Right forelimb (tissue), 1 donor: ENCODE results near the gene KIAA0753.

ENCODE experiments used
- DNase-seq: peaks from one replicate; pipeline ENCODE4 v3.0.0-alpha.2; 2018

Gene KIAA0753

DNA sequence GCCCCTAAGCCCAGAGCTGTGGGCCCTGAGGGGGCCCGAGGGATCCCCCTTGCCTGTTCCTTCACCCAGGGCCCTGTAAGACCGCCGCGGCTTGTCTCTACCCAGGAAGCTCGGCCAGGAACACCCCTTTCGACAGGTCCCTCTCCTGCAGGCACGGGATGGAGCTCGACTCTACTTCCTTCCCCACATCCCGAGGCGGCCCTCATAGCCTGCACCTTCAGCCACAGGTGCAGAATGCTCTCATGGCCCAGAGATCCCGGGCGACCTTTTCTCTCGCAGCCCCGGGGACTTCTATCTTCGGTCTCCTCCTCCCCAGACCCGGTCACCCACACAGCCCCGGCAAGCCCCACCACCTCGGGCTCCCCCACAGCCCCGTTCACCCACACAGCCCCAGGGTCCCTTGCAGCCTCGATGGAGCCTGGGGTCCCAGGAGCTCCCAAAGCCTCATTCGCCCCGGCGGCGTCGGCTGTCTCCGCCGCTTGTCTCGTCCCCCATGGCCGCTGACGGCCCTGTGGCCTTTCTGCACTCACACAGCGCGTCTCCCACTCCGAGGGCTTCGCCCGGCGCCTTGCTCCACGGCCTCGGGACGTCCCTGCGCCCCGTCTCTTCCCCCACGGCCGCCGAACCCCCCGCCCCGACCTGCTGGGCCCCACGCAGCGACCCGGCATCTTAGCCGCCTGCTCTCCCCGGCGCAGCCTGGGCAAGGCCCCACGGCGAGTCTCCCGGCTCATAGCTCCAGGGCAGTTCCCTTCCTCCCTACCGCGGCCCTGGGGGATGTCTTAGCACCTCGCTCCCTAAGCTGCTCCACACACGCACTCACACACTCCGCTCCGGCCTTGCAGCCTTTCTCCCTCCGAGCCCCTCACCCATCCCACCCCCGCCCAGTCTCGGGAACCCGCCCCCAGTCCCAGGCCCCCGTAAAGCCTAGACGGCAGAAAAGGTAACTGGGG, 650 bp downstream of the KIAA0753 start:
- no peak for DNase-seq

DNA sequence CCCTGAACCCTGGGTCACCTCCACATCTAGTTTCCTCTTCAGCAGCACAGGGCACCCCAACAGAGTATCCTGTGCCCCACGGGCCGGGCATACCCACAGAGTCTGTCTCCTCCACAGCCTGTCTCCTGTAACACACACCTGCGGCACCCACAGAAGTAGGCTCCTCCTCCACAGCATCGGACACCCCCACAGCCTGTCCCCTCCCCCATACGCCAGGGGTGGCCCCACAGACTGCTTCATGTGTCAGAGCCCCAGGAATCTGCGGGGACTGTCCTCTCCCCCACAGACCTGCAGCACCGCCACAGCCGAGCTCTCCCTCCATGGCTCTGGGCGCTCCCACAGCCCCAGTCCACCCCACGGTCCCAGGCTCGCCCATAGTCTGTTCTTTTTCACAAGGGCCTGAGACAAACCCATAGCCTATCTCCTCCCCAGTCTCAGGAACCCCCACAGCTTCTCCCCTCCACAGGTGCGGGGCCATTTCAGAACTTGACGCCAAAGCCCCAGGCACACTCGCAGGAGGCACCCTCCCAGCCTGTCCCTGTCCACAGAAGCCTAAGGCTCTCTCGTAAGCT, 1.4 kb downstream of the KIAA0753 start:
- no peak for DNase-seq

DNA sequence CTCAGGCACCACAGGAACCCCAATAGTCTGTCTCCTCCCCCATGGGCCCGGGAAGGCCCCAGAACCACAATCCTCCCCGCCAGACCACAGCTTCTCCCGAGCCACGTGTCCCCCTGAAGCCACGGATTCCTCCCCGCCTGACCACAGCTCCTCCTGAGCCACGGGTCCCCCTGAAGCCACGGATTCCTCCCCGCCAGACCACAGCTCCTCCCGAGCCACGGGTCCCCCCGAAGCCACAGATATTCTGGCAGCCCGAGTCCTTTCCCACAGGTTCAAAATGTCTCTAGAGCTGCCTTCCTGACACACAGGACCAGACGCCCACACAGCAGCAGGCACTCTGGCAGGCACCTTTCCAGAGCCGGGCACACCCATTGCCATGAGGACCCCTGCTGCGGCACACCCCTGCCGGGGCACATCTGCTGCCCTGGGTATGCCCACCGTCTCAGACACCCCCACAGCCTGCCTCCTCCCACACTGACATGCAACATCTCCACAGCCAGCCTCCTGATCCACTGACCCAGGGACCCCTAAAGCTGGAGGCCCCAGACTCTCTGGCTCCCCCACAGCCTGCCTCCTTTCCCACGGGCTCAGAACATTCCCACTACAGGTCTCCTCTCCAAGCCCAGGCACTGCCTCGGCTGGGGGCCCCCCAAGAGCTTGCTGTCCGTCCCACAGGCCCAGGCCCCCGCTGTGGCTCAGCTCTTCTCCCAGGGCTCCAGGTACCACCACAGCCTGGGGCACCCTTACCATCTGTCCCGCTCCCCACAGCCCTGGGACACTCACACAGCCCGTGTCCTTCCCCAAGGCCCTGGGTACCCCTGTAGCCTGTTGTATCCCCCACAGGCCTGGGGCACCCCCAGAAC, 2.2 kb downstream of the KIAA0753 start:
- DNase-seq: no peak

DNA sequence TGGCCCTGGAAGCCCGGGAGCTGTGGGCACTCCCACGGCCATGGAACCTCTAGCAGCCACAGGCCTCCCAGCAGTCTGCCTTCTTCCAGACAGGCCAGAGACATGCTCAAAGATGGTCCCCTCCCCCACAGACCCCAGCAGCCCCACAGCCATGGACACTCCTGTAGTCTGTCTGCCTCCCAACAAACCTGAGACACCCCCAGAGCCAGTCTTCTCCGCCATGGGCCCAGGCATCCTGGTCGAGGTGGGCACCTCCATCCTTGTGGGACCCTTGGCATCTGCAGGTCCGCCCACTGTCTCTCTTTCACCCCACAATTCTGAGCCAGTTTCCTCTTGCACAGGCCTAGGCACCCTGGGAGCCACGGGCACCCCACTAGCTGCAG, 3.1 kb downstream of the KIAA0753 start:
- no peak for DNase-seq

DNA sequence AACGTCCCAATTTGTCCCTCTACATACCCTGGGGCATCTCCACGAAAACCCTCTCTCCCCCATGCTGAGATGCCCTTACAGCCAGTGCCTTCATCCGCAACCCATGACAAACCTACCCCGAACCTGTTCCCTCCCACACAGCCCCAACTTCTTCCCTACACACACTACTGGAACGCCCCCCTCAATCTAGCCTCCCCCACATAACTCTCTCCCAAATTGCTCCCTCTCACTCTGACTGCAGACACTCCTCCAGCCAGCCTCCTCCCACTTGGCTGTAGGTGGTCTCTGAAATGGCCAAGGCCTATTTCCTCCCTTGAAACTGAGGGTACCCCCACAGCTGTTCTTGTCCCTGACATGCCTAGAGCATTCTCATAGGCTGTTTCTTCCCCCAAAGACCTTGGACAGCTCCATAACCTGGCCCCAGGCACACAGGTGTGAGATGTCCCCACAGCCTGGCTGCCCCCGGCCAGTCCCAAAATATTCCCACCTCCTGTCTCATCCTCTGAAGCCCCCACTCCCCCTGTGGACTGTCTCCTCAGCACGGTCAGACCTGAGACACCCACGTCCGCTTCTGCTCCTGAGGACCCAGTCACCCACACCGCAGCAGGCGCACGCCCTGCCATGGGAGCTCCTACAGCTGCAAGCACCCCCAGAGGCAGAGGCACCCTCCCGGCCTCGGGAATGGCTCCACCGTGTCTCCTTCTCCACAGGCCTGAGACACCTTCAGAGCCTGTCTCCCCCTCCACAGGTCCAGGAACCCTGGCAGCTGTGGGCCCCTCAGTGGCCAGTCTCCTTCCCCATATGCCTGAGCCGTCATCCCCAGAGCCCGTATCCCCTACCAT, 3.7 kb downstream of the KIAA0753 start:
- DNase-seq: no peak

DNA sequence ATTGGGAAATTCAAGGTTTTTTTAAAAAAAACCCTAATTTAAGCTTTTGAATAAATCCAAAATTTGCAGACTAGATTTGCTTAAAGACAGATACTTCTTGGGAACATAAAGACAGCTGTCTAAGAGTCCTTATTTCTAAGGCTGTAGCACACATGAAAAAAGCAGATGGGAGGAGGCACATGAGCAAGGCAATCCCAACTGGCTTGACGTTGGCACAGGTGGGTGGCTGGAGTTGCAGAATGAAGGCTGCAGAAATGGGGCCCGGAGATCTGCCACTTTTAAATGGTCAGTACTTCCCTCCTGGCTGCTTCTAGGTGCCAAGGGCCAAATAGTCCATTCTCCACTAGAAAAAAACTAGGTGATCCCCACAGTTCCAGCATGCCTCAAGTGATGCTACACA, 4.4 kb downstream of the KIAA0753 start:
- DNase-seq: no peak

DNA sequence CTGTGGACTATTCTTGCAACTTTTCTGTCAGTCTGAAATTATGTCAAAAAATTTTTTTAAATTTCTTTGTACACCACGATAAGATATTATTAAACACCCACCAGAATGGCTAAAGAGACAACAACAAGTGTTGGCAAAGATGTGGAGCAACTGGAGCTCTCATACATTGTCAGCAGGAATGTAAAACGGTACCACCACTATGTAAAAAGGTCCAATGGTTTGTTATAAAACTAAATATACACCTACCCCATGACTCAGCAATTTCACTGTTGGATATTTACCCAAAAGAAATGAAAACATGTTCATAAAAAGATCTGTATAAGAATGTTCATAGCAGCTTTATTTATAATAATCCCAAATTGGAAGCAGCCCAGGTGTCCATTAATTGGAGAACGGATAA, 7.2 kb downstream of the KIAA0753 start:
- no peak for DNase-seq

DNA sequence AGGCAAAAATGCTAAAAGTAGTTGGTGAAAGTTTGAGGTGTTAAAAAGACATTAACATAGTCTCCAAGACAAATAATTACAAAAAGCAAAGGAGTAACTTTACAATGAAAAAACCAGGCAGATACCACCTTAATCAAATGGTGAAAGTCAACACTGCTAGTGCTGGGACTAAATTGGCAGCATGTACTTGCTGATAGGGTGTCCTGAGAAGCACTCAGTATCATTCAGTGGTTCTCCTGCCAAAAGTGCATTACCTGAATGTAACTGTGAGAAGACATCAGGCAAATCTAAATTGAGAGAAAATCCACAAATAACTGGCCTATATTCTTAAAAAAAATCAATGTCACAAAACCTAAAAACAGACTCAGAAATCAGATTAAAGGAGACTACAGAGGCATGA, 8.0 kb downstream of the KIAA0753 start:
- no peak for DNase-seq

DNA sequence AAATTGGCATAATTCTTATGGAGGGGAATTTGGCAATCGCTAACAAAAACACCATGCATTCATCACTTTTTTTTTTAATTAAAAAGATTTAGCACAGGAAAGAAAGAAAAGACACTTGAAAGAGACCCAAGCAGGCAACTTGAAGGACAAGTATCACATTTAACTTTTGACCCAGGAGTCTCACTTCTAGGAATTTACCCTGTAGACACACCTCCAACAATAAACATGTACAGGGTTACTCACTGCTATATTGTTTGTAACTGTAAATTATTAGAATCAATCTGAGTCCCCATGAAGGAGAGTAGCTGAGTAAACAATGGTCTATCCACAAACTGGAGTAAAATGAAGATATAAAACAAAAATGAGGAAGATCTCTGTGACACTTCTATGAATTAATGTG, 10.1 kb downstream of the KIAA0753 start:
- no peak for DNase-seq

DNA sequence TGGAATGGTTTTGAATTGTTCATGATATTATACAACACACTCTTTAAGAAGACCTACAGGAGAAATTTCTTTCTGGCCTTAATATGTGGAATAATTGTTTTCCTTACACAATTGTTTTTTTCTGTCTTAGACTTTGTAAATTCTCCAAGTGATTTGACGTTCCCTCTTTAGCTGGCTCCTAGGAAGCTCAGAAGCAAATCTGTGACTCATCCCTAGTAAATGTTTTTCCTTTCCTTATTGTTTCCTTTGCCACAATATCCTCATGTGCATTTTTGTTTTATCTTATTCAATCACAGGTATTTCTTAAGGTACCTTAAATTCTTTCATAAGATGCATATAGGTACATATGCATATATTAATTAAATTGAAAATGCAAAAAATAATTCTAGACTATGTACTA, 13.5 kb downstream of the KIAA0753 start:
- DNase-seq: no peak

DNA sequence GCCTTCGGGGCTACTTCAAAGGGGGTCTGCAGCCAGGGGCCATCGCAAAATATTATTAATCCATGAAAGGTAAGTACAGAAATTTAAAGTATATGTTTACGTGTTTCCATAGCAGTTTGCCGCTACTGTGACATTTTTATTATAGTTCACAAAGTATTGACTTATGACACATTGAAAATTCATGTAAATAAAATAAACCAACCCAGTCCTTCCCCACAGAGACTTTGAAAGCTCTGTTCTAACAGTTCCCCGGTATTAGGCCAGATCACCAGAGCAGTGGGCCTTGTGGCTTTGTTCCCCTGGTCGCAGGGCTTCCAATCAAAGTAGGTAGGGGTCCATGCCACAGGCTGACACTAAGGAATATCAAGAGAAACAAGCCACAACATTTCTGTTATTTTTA, 13.9 kb downstream of the KIAA0753 start:
- no peak for DNase-seq

DNA sequence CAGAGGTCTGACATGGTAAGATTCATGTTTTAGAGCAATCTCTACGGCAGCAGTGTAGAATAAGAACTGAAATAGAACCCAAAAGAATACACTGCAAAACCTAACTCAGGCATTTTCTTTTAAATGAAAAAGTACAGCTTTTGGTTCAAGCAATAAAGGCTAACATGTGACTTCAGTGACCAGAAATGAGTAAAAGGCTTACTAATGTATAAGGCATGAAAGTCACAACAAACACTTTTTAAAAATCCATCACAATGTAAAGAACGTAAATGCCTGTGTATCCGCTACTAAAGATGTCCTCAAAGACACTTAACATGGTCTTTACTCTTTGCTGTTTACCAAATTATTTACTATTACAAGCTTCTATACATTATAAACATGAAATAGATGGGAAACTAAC, 16.6 kb downstream of the KIAA0753 start:
- no peak for DNase-seq

DNA sequence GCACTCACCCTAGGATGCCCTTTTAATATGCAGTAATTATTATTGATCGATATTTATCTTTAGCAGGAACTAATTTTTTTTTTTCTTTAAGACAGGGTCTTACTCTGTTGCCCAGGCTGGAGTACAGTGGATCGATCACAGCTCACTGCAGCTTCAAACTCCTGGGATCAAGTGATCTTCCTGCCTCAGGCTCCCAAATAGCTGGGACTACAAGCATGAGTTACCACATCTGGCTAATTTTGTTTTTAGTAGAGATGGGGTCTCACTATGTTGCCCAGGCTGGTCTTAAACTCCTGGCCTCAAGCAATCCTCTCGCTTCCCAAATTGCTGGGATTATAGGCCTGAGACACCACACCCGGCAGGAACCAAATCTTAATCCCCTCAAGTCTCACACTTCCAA, 29.3 kb downstream of the KIAA0753 start:
- DNase-seq: no peak

DNA sequence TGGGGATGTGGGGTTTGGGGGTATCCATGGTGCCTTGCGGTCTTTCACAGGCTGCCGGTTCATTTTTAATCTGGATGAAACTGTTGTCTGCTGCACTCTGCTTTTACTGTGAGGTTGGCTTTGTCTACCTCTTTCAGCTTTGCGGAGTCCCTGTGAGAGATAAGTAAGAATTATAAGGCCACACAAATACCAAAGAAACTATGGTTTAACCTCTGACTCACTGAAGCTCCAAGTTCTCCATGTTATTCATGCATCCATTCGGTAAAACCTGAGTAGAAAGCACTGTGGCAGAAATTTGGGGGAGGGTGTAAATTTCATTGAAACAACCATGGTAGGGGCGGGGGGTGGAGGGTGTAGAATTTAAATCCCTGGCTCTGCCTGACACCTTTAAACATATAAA, 30.5 kb downstream of the KIAA0753 start:
- no peak for DNase-seq

DNA sequence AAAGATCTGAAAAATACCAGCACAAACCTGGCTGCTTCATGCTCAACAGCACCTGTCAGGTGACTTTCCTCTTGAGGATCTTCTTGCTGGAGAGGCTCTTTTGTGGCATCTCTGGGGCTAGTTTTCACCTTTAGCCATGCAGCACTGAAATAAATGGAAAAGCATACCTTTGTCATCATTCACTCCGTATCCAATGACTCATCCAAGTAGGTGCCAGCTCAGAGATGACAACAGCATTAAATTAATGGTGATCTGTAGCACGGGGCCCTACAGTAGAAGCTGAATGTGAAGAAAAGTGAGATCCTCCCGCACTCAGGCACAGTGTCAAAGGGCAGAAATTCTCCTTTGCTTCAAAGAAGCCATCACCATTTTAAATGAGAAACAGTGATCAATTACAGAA, 32.2 kb downstream of the KIAA0753 start:
- DNase-seq: no peak

DNA sequence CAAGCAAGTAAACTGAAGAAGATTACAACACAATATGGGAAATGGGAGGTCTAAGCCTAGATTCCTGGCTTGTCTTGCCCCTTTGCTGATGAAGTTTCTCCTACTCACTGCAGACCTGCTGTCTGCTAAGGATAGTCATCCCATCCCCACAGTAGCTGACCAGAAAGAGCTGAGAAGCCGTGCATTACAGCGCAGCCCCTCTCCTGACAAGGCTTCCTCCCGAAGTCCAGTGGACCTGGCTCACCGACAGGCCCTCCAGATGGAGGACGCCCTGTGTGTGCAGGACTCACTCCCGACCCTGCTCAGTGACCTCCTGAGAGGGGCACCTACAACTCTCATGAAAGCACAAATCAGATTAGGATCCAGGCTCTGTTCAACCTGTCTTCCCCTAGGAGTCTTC, 35.4 kb downstream of the KIAA0753 start:
- no peak for DNase-seq

DNA sequence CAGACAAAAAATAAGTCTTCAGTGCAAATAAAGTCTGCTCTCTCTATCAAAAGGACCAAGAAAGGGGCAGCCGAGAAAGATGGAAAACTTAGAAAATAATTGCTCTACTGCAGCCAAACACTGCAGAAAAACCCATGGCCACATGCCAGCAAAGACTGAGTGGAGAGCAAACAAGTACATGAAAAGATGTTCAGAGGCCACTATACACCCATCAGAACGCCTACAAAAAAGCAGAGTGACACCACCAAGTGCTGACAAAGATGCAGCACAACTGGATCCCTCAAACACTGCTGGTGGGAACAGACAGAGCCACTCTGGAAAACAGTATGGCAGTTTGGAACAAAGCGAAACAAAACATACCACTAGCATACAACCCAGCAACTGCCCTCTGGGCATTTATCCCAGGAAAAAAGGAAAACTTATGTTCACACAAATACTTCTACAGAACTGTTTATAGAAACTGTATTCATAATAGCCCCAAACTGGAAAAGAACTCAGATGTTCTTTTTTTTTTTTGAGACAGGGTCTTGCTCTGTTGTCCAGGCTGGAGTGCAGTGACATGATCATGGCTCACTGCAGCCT, 36.7 kb downstream of the KIAA0753 start:
- no peak for DNase-seq

DNA sequence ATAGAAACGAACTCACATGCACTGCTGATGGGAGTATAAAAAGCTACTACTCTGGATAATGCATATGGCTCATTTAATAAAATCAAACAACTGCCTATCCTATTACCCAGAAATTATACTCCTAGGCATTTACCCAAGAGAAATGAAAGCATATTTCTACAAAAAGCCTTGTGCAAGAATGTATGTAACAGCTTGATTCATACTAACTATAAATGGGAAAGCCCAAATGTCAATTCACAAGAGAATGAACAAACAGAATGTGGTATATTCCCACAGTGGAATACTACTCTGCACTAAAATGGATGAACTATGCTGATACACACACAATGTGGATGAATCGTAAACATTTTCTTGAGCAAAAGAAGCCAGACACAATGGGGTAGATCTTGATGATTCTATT, 38.4 kb downstream of the KIAA0753 start:
- DNase-seq: no peak

DNA sequence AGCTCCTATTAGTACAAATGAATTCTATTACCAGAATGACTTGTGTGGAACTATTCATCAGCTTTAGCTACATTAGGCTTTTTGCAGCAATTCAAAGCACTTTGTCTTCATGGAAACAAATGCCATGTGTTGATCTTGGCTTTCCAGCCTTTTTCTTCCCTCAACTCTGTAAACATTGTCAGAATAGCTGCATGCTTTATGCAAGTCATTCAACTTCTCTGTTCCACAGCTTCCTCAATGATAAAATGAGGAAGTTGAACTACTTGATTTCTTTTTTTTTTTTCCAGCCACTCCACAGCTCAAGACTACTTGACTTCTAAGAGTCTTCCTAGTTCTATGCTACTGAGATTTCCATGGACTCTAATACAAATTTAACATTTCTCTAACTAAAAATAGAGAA, 41.1 kb downstream of the KIAA0753 start:
- no peak for DNase-seq

DNA sequence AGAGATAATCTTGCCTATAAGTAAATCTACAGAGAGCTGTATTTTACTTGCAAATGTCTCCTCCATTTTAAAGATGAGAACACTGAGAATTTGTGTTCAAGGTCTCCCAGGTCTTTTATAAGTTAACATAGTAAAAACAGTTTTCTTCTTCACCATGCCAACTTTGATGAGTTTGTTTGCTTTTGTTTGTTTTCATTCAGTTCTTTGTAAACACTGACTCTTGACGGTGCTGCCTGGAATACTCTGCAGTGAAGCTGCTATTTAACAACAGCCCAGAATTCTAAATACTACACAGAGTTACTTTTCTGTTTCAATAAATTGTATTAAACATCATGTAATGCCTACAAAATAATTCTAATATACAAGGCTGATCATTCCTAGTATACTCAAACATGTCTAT, 42.8 kb downstream of the KIAA0753 start:
- DNase-seq: no peak

DNA sequence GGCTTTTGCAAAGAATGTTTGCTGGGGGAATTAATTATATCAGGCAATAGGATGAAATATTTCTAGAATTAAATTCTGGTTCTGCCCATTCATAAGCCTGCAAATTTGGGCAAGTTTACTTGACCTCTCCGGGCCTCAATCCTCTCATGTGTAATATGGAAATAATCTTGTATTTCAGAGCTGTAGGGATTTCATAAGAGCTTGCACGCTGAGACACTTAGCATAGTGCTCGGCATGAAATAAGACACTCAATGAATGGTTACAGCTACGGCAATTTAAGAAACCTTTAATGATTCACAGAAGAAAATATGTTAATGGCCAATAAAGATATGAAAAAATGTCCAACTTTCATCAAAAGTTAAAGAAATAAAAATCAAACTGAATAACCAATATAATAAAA, 43.6 kb downstream of the KIAA0753 start:
- no peak for DNase-seq

DNA sequence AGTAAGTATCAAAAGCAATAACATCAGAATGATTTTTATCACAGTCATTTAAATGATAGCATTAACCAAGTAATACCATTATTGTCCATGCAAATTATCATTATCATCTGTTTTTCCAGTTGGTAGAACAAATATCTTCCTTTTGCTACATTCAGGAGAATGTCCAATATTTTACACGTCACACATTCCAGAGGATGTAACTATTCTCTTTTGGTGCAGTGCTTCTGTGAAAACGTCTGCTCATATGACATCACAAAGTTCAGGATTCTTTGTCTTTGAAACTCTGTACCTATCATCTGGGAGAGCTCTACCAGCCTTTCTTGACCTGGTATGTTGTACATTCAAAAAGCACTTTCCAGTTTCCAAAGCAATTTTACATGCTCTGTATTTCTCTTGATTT, 44.0 kb downstream of the KIAA0753 start:
- no peak for DNase-seq
